ENCODE measurements around the gene ERRFI1. TPM values are rescaled to one million over a fixed set of nuclear protein-coding genes. Genes with fewer than 3 reads are reported as not detected.

Gene ERRFI1
- total RNA-seq, 4 donors from 2014 or later = 184 to 310 (median 254) TPM

- no peak for TF ChIP-seq CTCF (IDR thresholded peaks at IDR 0.05; ENCODE audit: low read depth)
Measured at GRCh38 chr1:8047686-8048445, 21.8 kb upstream of the ERRFI1 start.

DNA sequence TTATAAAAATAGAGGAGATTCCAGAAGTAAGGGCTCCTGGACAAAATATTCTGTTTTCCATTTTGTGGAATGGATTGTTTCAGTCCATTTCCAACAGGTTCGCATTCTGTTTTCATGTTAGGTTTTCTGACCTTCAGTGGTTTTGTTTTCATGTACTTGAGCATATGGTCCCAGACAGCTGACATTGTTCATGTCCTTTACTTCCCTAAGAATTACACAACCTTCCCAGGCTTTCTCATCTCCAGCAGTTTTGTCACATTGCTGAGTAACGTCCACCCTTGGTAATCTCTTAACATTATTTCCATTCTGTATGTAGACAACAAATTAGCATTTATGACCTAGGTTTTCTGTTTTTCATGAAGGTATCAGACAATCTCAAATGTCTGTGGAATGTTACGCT lies 21.0 kb upstream of the ERRFI1 start:
- no peak for TF ChIP-seq CTCF (IDR thresholded peaks at IDR 0.05; ENCODE audit: low read depth)

GRCh38 chr1:8046391-8046790 lies 20.3 kb upstream of the ERRFI1 start:
- TF ChIP-seq CTCF (IDR thresholded peaks at IDR 0.05; ENCODE audit: low read depth) = no peak

- TF ChIP-seq CTCF (IDR thresholded peaks at IDR 0.05; ENCODE audit: low read depth) = no peak
Measured at GRCh38 chr1:8043621-8044020, 17.5 kb upstream of the ERRFI1 start.

- no peak for TF ChIP-seq CTCF (IDR thresholded peaks at IDR 0.05; ENCODE audit: low read depth)
Measured at GRCh38 chr1:8042134-8042533, 16.0 kb upstream of the ERRFI1 start.

GRCh38 chr1:8040586-8040985 lies 14.5 kb upstream of the ERRFI1 start:
- no peak for TF ChIP-seq CTCF (IDR thresholded peaks at IDR 0.05; ENCODE audit: low read depth)

- no peak for TF ChIP-seq CTCF (IDR thresholded peaks at IDR 0.05; ENCODE audit: low read depth)
Measured at GRCh38 chr1:8039071-8039470, 13.0 kb upstream of the ERRFI1 start.

Data from subcutaneous adipose tissue (tissue), 4 donors.